ENCODE measurements around the gene SEZ6L2.

DNA sequence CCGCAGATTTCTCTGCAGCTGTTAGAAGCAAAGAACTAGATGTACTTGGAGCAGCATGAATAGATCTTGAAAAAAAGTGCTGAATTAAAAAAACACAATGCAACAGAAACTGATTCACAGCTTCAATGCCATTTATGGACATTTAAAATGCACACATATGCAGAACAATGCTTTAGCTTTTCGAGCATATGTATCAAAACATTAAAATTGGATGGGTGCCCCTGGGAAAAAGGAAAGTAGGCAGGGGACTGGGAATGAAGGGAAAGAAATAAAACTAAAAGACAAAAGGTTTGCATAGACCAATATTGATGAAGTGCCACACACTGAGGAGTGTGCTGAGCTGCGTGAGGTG is 21.7 kb upstream of the SEZ6L2 start:
- no peak for TF ChIP-seq CTCF (IDR thresholded peaks at IDR 0.05; ENCODE audit: low read length)
- no peak for TF ChIP-seq EZH2 (optimal IDR thresholded peaks at IDR 0.05; ENCODE audit: low read depth, low read length)
